Fibroblast of lung (primary cell): Measurements from ENCODE around the gene C1QL2.

Experiments
- CTCF ChIP-seq, 2 donors: IDR thresholded peaks in 1 of 2; conservative IDR thresholded peaks in 1 of 2; 1 replicate in 1 of 2; 2 replicates in 1 of 2; pipeline ENCODE4 v1.5.1; 2011 to 2012; ENCODE audit warnings: low read length in 2 of 2, control low read depth in 1 of 2, inconsistent platforms in 1 of 2, low read depth in 1 of 2, mild to moderate bottlenecking in 1 of 2
- EZH2 ChIP-seq: IDR thresholded peaks from 2 replicates; pipeline ENCODE4 v1.5.1; 2012; ENCODE audit warnings: low read length, control low read depth, mild to moderate bottlenecking; ENCODE audit errors: missing control alignments

DNA sequence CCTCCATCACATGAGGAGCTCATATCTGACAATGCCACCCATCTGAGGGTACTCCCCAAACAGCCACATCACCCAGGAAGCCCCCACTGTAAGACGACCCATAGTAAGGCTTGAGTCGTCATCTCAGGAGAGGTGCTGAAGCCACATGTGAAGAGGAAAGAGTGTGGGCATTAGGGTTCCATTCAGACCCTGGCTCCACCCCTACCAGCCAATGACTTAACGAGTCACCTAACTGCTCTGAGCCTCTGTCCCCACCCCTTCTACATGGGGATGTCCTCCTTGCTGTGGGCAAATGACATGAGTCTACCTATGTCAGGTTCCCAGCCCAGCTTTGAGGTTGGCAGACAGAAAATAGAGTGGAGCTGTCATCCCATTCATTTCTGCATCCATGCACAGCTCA, 46.3 kb downstream of the C1QL2 start:
- TF ChIP-seq CTCF (conservative IDR thresholded peaks at IDR 0.05 in 1 of 2, IDR thresholded peaks at IDR 0.05 in 1 of 2; ENCODE audit: low read depth in 1 of 2, low read length in 2 of 2) (no peak), EZH2 (no peak)
